Neutrophil (primary cell): ENCODE data around the gene LIMK2.
A peak's percentile ranks its signal among the peaks of the same experiment; 100 is the strongest.
"Not testable (repeated sequence)": the region's sequence is repeated elsewhere in the genome, so short reads cannot be mapped to it uniquely, and the experiment has no call there.

Source experiments
- H3K27ac ChIP-seq: fragments of 200-600 bp; sonication (generic); 2 replicates; pipeline ENCODE4 v1.5.1; 2016; ENCODE audit warnings: mild to moderate bottlenecking, moderate library complexity
- H3K27me3 ChIP-seq: fragments of 200-600 bp; sonication (generic); 2 replicates; pipeline ENCODE4 v1.6.0; 2016; ENCODE audit warnings: mild to moderate bottlenecking
- H3K36me3 ChIP-seq: fragments of 200-600 bp; sonication (generic); 2 replicates; pipeline ENCODE4 v1.5.1; 2017
- H3K4me1 ChIP-seq, 2 experiments: fragments of 200-600 bp in 1 of 2; sonication (generic) in 1 of 2; 1 replicate in 1 of 2; 2 replicates in 1 of 2; pipeline versions ENCODE4 v1.5.1 to v1.6.1; 2013 to 2016; ENCODE audit warnings: low read depth in 1 of 2, low read length in 1 of 2, mild to moderate bottlenecking in 1 of 2, moderate library complexity in 1 of 2; ENCODE audit not compliant: control insufficient read depth in 1 of 2, insufficient read depth in 1 of 2
- H3K4me3 ChIP-seq, 2 experiments: fragments of 200-600 bp in 1 of 2; sonication (generic) in 1 of 2; 1 replicate in 1 of 2; 2 replicates in 1 of 2; pipeline ENCODE4 v1.5.1; 2013 to 2016; ENCODE audit warnings: low read depth in 1 of 2, low read length in 1 of 2, mild to moderate bottlenecking in 1 of 2, moderate library complexity in 1 of 2
- H3K9me3 ChIP-seq: fragments of 200-600 bp; sonication (generic); 2 replicates; pipeline ENCODE4 v1.5.1; 2016
- TF ChIP-seq, protein P1 (sequence below): fragments of 200-600 bp; sonication (generic); IDR thresholded peaks from 2 replicates; pipeline ENCODE4 v1.5.1; 2016; ENCODE audit warnings: antibody characterized with exemption

The LIMK2 gene

DNA sequence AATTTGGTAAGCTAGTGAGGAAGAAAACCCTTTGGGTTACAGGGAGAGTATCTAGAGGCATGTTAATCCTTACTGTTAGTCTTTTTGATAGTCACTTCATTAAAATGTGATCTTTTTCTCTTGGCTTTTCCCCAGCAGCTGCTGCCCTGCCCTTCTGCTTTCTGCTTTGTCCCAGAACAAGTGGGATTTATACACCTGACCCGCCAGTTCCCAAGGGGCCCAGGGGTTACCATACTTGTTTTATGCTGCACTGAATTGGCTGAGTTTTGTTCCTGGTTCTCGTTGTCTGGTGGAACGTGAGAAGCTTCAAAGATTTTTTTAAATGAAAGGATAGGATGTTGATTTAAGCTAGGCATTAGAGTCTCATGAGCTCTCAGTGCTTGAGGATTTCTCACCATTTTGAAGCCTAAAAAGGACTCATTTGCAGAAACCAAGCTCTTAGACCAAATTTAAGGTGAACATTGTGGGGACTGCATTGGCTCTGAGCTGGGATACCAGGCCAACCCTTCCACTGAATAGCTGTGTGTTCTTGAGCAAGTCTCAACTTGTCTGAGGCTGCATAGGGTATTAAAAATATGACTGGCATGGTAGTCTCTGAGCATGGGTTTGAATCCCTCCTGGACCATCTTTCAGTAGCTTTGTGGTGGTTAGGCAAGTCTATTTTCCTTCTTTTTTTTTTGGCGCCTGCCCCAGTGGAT is 6.6 kb downstream of the LIMK2 start:
- Histone ChIP-seq H3K27me3 (no peaks in the 10 kb centered on the region), H3K4me3 (peak overlapping the region; percentile 90 to 97), H3K9me3 (no peaks in the 10 kb centered on the region), H3K4me1 (peaks cover 99 to 100% of the 10 kb centered on the region in 2 experiments), H3K36me3 (peaks cover 53% of the 10 kb centered on the region), H3K27ac (peak overlapping the region; percentile 98)
- TF ChIP-seq, protein P1, sequence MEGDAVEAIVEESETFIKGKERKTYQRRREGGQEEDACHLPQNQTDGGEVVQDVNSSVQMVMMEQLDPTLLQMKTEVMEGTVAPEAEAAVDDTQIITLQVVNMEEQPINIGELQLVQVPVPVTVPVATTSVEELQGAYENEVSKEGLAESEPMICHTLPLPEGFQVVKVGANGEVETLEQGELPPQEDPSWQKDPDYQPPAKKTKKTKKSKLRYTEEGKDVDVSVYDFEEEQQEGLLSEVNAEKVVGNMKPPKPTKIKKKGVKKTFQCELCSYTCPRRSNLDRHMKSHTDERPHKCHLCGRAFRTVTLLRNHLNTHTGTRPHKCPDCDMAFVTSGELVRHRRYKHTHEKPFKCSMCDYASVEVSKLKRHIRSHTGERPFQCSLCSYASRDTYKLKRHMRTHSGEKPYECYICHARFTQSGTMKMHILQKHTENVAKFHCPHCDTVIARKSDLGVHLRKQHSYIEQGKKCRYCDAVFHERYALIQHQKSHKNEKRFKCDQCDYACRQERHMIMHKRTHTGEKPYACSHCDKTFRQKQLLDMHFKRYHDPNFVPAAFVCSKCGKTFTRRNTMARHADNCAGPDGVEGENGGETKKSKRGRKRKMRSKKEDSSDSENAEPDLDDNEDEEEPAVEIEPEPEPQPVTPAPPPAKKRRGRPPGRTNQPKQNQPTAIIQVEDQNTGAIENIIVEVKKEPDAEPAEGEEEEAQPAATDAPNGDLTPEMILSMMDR = no peak

DNA sequence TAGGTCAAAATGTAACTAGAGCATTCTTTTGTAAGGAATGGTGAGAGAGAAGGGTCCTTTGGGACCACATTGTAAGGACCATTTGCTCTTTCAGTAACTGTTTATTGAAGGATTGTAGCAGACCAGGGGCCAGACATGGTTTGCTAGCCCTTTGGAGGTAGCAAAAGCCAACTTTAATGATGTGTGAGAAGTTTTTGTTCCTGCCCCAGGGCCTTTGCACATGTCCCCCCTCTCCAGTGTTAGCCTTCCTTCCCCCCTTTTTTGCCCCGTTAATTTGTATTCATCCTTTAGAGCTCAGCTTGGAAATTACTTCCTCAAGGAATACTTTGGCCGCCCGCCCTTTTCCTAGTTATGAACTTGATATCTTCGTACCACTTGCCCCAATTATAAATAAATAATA is 9.0 kb downstream of the LIMK2 start:
- Histone ChIP-seq H3K9me3 (no peaks in the 10 kb centered on the region), H3K4me1 (peaks cover 98 to 99% of the 10 kb centered on the region in 2 experiments), H3K4me3 (peak overlapping the region; percentile 33 to 57), H3K27ac (peak overlapping the region; percentile 98), H3K36me3 (peaks cover 42% of the 10 kb centered on the region), H3K27me3 (no peaks in the 10 kb centered on the region)
- TF ChIP-seq, protein P1 = no peak

DNA sequence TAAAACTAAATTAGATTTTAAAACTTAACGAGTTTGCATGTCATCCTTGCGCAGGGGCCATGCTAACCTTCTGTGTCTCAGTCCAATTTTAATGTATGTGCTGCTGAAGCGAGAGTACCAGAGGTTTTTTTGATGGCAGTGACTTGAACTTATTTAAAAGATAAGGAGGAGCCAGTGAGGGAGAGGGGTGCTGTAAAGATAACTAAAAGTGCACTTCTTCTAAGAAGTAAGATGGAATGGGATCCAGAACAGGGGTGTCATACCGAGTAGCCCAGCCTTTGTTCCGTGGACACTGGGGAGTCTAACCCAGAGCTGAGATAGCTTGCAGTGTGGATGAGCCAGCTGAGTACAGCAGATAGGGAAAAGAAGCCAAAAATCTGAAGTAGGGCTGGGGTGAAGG is 10.6 kb downstream of the LIMK2 start:
- peak overlapping the region; percentile 57 to 62 for H3K4me3 ChIP-seq
- H3K27ac ChIP-seq = peak overlapping the region; percentile 98
- TF ChIP-seq, protein P1 = no peak
- H3K4me1 ChIP-seq = peaks cover 98 to 99% of the 10 kb centered on the region in 2 experiments
- H3K36me3 ChIP-seq = peaks cover 54% of the 10 kb centered on the region
- H3K9me3 ChIP-seq = no peaks in the 10 kb centered on the region
- H3K27me3 ChIP-seq = no peaks in the 10 kb centered on the region

DNA sequence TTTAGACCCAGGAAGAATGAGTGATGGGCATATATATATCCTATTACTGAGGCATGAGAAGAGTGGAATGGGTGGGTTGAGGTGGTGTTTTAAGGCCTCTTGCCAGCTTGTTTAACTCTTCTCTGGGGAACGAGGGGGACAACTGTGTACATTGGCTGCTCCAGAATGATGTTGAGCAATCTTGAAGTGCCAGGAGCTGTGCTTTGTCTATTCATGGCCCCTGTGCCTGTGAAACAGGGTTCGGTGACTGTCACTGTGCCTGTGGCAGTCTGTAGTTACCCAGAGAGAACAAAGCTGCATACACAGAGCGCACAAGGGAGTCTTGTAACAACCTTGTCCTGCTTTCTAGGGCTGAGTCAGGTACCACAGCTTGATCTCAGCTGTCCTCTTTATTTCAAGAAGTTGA is 11.7 kb downstream of the LIMK2 start:
- Histone ChIP-seq H3K27ac (peak overlapping the region; percentile 98), H3K36me3 (peaks cover 52% of the 10 kb centered on the region), H3K4me3 (peak overlapping the region; percentile 57 to 62), H3K4me1 (peaks cover 98 to 99% of the 10 kb centered on the region in 2 experiments), H3K27me3 (no peaks in the 10 kb centered on the region), H3K9me3 (no peaks in the 10 kb centered on the region)
- TF ChIP-seq, protein P1 = no peak

DNA sequence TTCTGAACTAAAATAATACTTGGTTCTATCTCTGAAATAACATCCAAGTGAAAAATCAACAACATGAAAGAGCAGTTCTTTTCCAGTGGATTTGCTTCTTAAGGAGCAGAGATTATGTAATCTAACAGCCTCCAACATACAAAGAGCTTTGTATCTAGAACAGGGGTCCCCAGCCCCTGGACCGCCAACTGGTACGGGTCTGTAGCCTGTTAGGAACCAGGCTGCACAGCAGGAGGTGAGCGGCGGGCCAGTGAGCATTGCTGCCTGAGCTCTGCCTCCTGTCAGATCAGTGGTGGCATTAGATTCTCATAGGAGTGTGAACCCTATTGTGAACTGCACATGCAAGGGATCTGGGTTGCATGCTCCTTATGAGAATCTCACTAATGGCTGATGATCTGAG is 12.6 kb downstream of the LIMK2 start:
- H3K27me3 ChIP-seq, H3K9me3 ChIP-seq: not testable (repeated sequence)
- Histone ChIP-seq H3K4me3 (peak overlapping the region; percentile 57 to 62), H3K36me3 (peaks cover 48% of the 10 kb centered on the region), H3K4me1 (peaks cover 98 to 99% of the 10 kb centered on the region in 2 experiments), H3K27ac (peak overlapping the region; percentile 98)

DNA sequence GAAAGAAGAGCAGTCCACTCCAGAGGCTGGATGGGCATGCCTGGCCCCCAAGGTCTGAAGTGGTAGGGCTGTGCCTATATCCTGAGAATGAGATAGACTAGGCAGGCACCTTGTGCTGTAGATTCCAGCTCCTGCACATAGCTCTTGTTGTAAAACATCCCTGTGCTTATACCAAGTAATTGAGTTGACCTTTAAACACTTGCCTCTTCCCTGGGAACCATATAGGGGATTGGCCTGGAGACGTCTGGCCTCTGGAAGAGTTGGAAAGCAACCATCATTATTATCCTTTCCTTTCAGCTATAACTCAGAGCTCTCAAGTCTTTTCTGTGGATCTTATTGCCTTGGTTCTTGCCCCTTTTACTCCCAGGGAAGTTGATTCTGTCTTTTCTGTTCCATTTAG is 15.1 kb downstream of the LIMK2 start:
- peak overlapping the region; percentile 8 to 51 for H3K4me3 ChIP-seq
- peak overlapping the region; percentile 98 for H3K27ac ChIP-seq
- no peaks in the 10 kb centered on the region for H3K27me3 ChIP-seq
- H3K9me3 ChIP-seq = no peaks in the 10 kb centered on the region
- H3K4me1 ChIP-seq = peaks cover 98 to 99% of the 10 kb centered on the region in 2 experiments
- peaks cover 38% of the 10 kb centered on the region for H3K36me3 ChIP-seq
- TF ChIP-seq, protein P1 = no peak
